HepG2 (cell line): ENCODE data around the gene NOS1AP. TPM values are rescaled to one million over a fixed set of nuclear protein-coding genes. Genes with fewer than 3 reads are reported as not detected.

Experiments used
- ATAC-seq: fragments of 200-7000 bp; cut with Tn5 transposase; 3 replicates; pipeline ENCODE4 v1.9.1; 2020; ENCODE audit warnings: mild to moderate bottlenecking, moderate library complexity
- BruUV-seq: library from RNA; stranded (reverse); fragments of 400-500 nt; replicated peaks from 2 replicates; lab custom pipeline; 2021; lab: Mats Ljungman, UMichigan
- CTCF ChIA-PET: fragments of 300-600 bp; formaldehyde crosslinking; extraction: SDS; loops from one replicate; lab custom pipeline; 2021; ENCODE audit warnings: low total read pairs, inconsistent platforms, low intra/inter-chr PET ratio; lab: Yijun Ruan, JAX
- POLR2A ChIA-PET: fragments of 350-600 bp; sonication (Branson Sonifier 250); formaldehyde crosslinking; loops from one replicate; lab custom pipeline; 2020; ENCODE audit warnings: antibody characterized with exemption, inconsistent platforms; lab: Yijun Ruan, JAX
- DNase-seq: peaks from one replicate; pipeline ENCODE4 v3.0.0-alpha.2; 2015; ENCODE audit warnings: low spot score
- FAIRE-seq: peaks from 3 replicates; lab custom pipeline; 2011; peaks lifted over from hg19 to GRCh38; lab: Jason Lieb, UNC
- H2AFZ ChIP-seq: one replicate; pipeline ENCODE4 v1.6.1; 2011; ENCODE audit warnings: low read length, inconsistent platforms
- H3K27ac ChIP-seq: fragments of 300-600 bp; 3 replicates; pipeline ENCODE4 v1.8.0; 2011; ENCODE audit warnings: mixed run types, mild to moderate bottlenecking, mixed read lengths, low read length, inconsistent platforms; ENCODE audit not compliant: insufficient read depth; ENCODE audit errors: extremely low read length
- H3K27me3 ChIP-seq, 2 experiments: fragments of 200-600 bp in 1 of 2; 2 replicates in 1 of 2; 3 replicates in 1 of 2; pipeline versions ENCODE4 v1.6.0 to v1.8.0; 2011; ENCODE audit warnings: low read length in 2 of 2, mild to moderate bottlenecking in 2 of 2, moderate library complexity in 2 of 2, inconsistent platforms in 1 of 2; ENCODE audit not compliant: insufficient read depth in 2 of 2, control insufficient read depth in 1 of 2
- H3K36me3 ChIP-seq, 2 experiments: fragments of 200-600 bp in 1 of 2; replicated peaks in 1 of 2; 2 replicates in 1 of 2; 3 replicates in 1 of 2; pipeline versions ENCODE4 v1.5.1 to v1.8.0; 2011; ENCODE audit warnings: low read length in 2 of 2, inconsistent platforms in 1 of 2; ENCODE audit not compliant: insufficient read depth in 2 of 2, control insufficient read depth in 1 of 2
- H3K4me1 ChIP-seq: 2 replicates; pipeline ENCODE4 v1.5.1; 2012; ENCODE audit warnings: low read length, inconsistent platforms; ENCODE audit not compliant: insufficient read depth
- H3K4me2 ChIP-seq: 2 replicates; pipeline ENCODE4 v1.6.0; 2011; ENCODE audit warnings: low read depth, low read length, inconsistent platforms
- H3K4me3 ChIP-seq, 3 experiments: fragments of 200-600 bp in 1 of 3; sonication (generic), shearing (Covaris generic) in 1 of 3; replicated peaks in 1 of 3; 2 replicates each; pipeline ENCODE4 v1.5.1; 2011 to 2016; ENCODE audit warnings: low read length in 3 of 3, inconsistent platforms in 2 of 3, low read depth in 2 of 3, mild to moderate bottlenecking in 2 of 3, control low read depth in 1 of 3, mixed read lengths in 1 of 3; ENCODE audit not compliant: insufficient read depth in 1 of 3
- H3K79me2 ChIP-seq: one replicate; pipeline ENCODE4 v1.6.1; 2011; ENCODE audit warnings: low read length, inconsistent platforms; ENCODE audit not compliant: insufficient read depth
- H3K9ac ChIP-seq: 2 replicates; pipeline ENCODE4 v1.6.0; 2011; ENCODE audit warnings: mild to moderate bottlenecking, low read depth, low read length, inconsistent platforms; ENCODE audit not compliant: insufficient read depth
- H3K9me3 ChIP-seq: 2 replicates; pipeline ENCODE4 v1.5.1; 2012; ENCODE audit warnings: mild to moderate bottlenecking, low read length
- H4K20me1 ChIP-seq: 2 replicates; pipeline ENCODE4 v1.6.0; 2011; ENCODE audit warnings: inconsistent platforms, mild to moderate bottlenecking, low read length, moderate library complexity; ENCODE audit not compliant: insufficient read depth
- BCL6 ChIP-seq: IDR thresholded peaks from 2 replicates; pipeline ENCODE4 v1.6.1; 2016; ENCODE audit warnings: missing genetic modification reagents, missing compliant biosample characterization
- EZH2 ChIP-seq: conservative IDR thresholded peaks from 2 replicates; pipeline ENCODE4 v1.6.1; 2012; ENCODE audit warnings: mild to moderate bottlenecking, low read depth, low read length, moderate library complexity
- PREB ChIP-seq: sonication (generic); formaldehyde crosslinking; IDR thresholded peaks from 2 replicates; pipeline ENCODE4 v1.4.0; 2020; ENCODE audit warnings: missing genetic modification reagents
- ZMYM4 ChIP-seq: sonication (generic); formaldehyde crosslinking; IDR thresholded peaks from 2 replicates; pipeline ENCODE4 v1.8.1; 2023; ENCODE audit warnings: mild to moderate bottlenecking, missing genetic modification reagents
- ZNF101 ChIP-seq: sonication (generic); formaldehyde crosslinking; IDR thresholded peaks from 2 replicates; pipeline ENCODE4 v1.4.0; 2020; ENCODE audit warnings: mild to moderate bottlenecking, low read depth, missing genetic modification reagents, borderline replicate concordance
- ZNF292 ChIP-seq: sonication (generic); formaldehyde crosslinking; IDR thresholded peaks from 2 replicates; pipeline ENCODE4 v1.8.1; 2022; ENCODE audit warnings: mild to moderate bottlenecking, low read depth, missing genetic modification reagents, borderline replicate concordance
- ZNF570 ChIP-seq: sonication (generic); formaldehyde crosslinking; IDR thresholded peaks from 2 replicates; pipeline ENCODE4 v1.4.0; 2020; ENCODE audit warnings: mild to moderate bottlenecking, missing genetic modification reagents, borderline replicate concordance
- WGBS: methylation state at CpG from one replicate; pipeline ENCODE4 v1.1.6; 2017; ENCODE audit warnings: low lambda C conversion rate; 5-methylcytosine and 5-hydroxymethylcytosine counted together
- in situ Hi-C: cut with HindIII; loops from 2 replicates; pipeline ENCODE4 v1.10.0; 2017; ENCODE audit warnings: low pct_unique_long_range_greater_than_20kb; ENCODE audit not compliant: extremely low pct_ligation_motif_present
- intact Hi-C: fragments of 100-400 bp; cut with micrococcal nuclease; formaldehyde crosslinking; loops from one replicate; pipeline ENCODE4 v1.10.0; 2022; ENCODE audit not compliant: unreplicated experiment
- polyA plus RNA-seq, 8 experiments: library from polyadenylated mRNA; depleted of rRNA in 3 of 8; stranded (reverse) in 7 of 8; unstranded in 1 of 8; fragments of >200 nt; fragmentation: Illumina TruSeq in 4 of 8; extraction: Trizol in 4 of 8; gene quantifications; 2 replicates each; pipeline versions ENCODE4 v1.2.1 to v1.2.3, GENCODE V29; 2011 to 2016; ENCODE audit warnings: low read depth in 4 of 8, missing spikeins in 1 of 8, mixed read lengths in 1 of 8; ENCODE audit not compliant: insufficient read depth in 1 of 8
- total RNA-seq, 5 experiments: library from RNA; depleted of rRNA; stranded (reverse); fragments of >200 nt; fragmentation: Illumina TruSeq; extraction: Trizol; gene quantifications; 2 replicates each; pipeline ENCODE4 v1.2.3, GENCODE V29; 2016; ENCODE audit warnings: low read depth in 1 of 5

Gene NOS1AP
- total and polyA plus RNA-seq, 2 of the 13 experiments (the other 11 are each of a cell fraction or from before 2014, with no cell fraction given) = 2.0 to 3.3 TPM

GRCh38 chr1:162388615-162389014 lies 319.1 kb downstream of the NOS1AP start:
- H3K36me3 ChIP-seq = peaks cover 0 to 1% of the 10 kb centered on the region in 2 experiments; a peak in 3 of 5 replicates
- no peak overlapping the region for H3K4me2 ChIP-seq
- intact Hi-C loops = no loop called here
- 48% methylated on average over 4 of the region's 5 CpGs for WGBS
- TF ChIP-seq EZH2 (no peak), ZNF292 (CRISPR knock-in tag) (no peak), PREB (CRISPR knock-in tag) (no peak), ZNF570 (no peak), ZNF101 (CRISPR knock-in tag) (no peak)
- no peaks in the 10 kb centered on the region for H4K20me1 ChIP-seq
- no peak overlapping the region for H3K27ac ChIP-seq
- H3K4me3 ChIP-seq = no peak overlapping the region
- ChIA-PET POLR2A (no interaction called here), CTCF (interaction anchor here (1.0 kb wide), 1 partner anchor 333 kb away, joined by 3 read pairs; no protein-coding TSS in a partner anchor)
- no peak overlapping the region for H3K9ac ChIP-seq
- peaks cover 21% of the 10 kb centered on the region for H3K4me1 ChIP-seq
- DNase-seq = no peak
- peak; percentile 37 for ATAC-seq
- BruUV-seq = no TSS peak
- H2AFZ ChIP-seq = no peak overlapping the region
- H3K27me3 ChIP-seq = no peaks in the 10 kb centered on the region
- no peak for FAIRE-seq
- H3K79me2 ChIP-seq = no peaks in the 10 kb centered on the region
- H3K9me3 ChIP-seq = no peaks in the 10 kb centered on the region
- in situ Hi-C loops = no loop called here

DNA sequence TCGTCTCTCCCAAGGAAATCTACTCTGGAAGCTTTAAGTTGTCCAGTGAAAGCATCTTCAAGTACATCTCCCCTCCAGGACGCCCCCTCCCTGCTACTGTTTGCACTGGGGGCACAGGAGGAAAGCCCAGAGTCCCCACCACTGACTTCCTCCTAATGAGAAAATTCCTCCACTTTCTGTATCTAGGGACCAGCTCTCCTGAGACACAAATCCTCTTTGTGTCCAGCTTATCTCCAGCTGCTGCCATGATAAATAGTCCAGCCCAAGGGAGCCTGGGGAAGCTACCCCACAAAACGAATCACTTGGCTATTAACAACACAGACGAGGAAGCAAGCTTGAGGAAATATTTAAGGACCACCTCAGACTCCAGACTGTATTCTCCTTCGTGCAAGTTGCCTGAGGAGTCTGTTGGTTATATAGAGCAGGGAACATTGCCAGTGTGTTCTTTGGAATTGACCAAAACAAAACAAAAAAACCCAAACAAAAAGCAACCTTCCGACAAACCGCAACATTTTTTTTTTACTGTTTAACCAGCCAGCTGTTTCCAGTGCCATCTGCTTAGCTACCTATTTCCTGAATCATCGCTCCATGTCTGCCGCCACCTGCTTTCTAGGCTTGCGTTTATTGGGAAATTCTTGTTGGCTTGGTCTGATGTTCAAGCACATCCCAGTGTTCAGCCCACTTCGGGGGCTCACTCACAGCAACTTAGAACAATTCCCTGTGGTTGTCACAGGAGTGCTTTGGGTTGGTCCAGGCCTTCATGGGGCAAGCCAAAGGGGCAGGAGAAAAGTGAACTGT lies 319.7 kb downstream of the NOS1AP start:
- no peak overlapping the region for H3K27ac ChIP-seq
- H3K36me3 ChIP-seq = no peaks in the 10 kb centered on the region; a peak in 1 of 5 replicates
- in situ Hi-C loops = no loop called here
- no peaks in the 10 kb centered on the region for H3K9me3 ChIP-seq
- POLR2A ChIA-PET = no interaction called here
- 21% methylated on average over 10 of the region's 11 CpGs for WGBS
- peaks cover 21% of the 10 kb centered on the region for H3K4me1 ChIP-seq
- no TSS peak for BruUV-seq
- H3K4me2 ChIP-seq = peak overlapping the region; percentile 56
- H3K4me3 ChIP-seq = no peak overlapping the region
- ATAC-seq (peak; percentile 28), FAIRE-seq (no peak), DNase-seq (no peak)
- H4K20me1 ChIP-seq = no peaks in the 10 kb centered on the region
- no peaks in the 10 kb centered on the region for H3K27me3 ChIP-seq
- no peaks in the 10 kb centered on the region for H3K79me2 ChIP-seq
- no peak overlapping the region for H3K9ac ChIP-seq
- intact Hi-C loops = no loop called here
- CTCF ChIA-PET = interaction anchor here (1.0 kb wide), 1 partner anchor 333 kb away, joined by 3 read pairs; no protein-coding TSS in a partner anchor
- H2AFZ ChIP-seq = no peak overlapping the region
- TF ChIP-seq ZMYM4 (CRISPR knock-in tag) = no peak
- TF ChIP-seq BCL6 (CRISPR knock-in tag) = peak; percentile 30; the same call in 1 of the 2 replicates
